Calu3 (cell line): ENCODE data around the gene TSPAN19. TPM values are rescaled to one million over a fixed set of nuclear protein-coding genes. Genes with fewer than 3 reads are reported as not detected.

Source experiments
- BruUV-seq: library from RNA; stranded (reverse); fragments of 400-500 nt; replicated peaks from 2 replicates; lab custom pipeline; 2021; lab: Mats Ljungman, UMichigan
- CTCF ChIA-PET: fragments of 300-600 bp; sonication (Branson Sonifier 250); formaldehyde crosslinking; loops from one replicate; lab custom pipeline; 2022; ENCODE audit warnings: antibody characterized with exemption; lab: Charles Lee
- DNase-seq: peaks from one replicate; pipeline ENCODE4 v3.0.0; 2022
- H3K27ac Mint-ChIP-seq: one replicate; pipeline ENCODE4 v1.8.0; 2022; ENCODE audit warnings: mixed read lengths; ENCODE audit not compliant: unreplicated experiment
- H3K27me3 Mint-ChIP-seq: one replicate; pipeline ENCODE4 v1.8.0; 2022; ENCODE audit warnings: mixed read lengths; ENCODE audit not compliant: unreplicated experiment
- H3K36me3 Mint-ChIP-seq: one replicate; pipeline ENCODE4 v1.8.0; 2022; ENCODE audit warnings: mild to moderate bottlenecking, moderate library complexity, mixed read lengths; ENCODE audit not compliant: insufficient read depth, unreplicated experiment
- H3K4me1 Mint-ChIP-seq: one replicate; pipeline ENCODE4 v1.8.0; 2022; ENCODE audit warnings: mild to moderate bottlenecking, low read depth, mixed read lengths; ENCODE audit not compliant: unreplicated experiment
- H3K4me3 Mint-ChIP-seq: one replicate; pipeline ENCODE4 v1.8.0; 2022; ENCODE audit warnings: mild to moderate bottlenecking, low read depth, moderate library complexity, mixed read lengths; ENCODE audit not compliant: unreplicated experiment
- H3K9me3 Mint-ChIP-seq: one replicate; pipeline ENCODE4 v1.8.0; 2022; ENCODE audit warnings: low read depth, mixed read lengths; ENCODE audit not compliant: unreplicated experiment
- CTCF ChIP-seq: fragments of 200-600 bp; IDR thresholded peaks from one replicate; pipeline ENCODE4 v1.8.0; 2022; ENCODE audit warnings: antibody characterized with exemption; ENCODE audit not compliant: unreplicated experiment
- intact Hi-C: fragments of 100-400 bp; cut with micrococcal nuclease; formaldehyde crosslinking; loops from one replicate; pipeline ENCODE4 v1.10.0; 2022; ENCODE audit not compliant: unreplicated experiment
- total RNA-seq: library from RNA; stranded (reverse); gene quantifications from 2 replicates; pipeline ENCODE4 v1.2.3, GENCODE V29; 2022

TSPAN19 gene
- total RNA-seq, 1 experiment from 2014 or later = not detected

GRCh38 chr12:85057370-85057963 is 21.4 kb upstream of the TSPAN19 start:
- CTCF ChIA-PET = interaction anchor here (0.6 kb wide), 1 partner anchor 19 kb away, joined by 4 read pairs; no protein-coding TSS in a partner anchor
- BruUV-seq = no TSS peak
- H3K4me1 Mint-ChIP-seq = no peaks in the 10 kb centered on the region
- no peaks in the 10 kb centered on the region for H3K9me3 Mint-ChIP-seq
- DNase-seq = peak; percentile 61
- H3K27me3 Mint-ChIP-seq = no peaks in the 10 kb centered on the region
- peak; percentile 69 for TF ChIP-seq CTCF
- no peak overlapping the region for H3K27ac Mint-ChIP-seq
- no peaks in the 10 kb centered on the region for H3K36me3 Mint-ChIP-seq
- H3K4me3 Mint-ChIP-seq = no peak overlapping the region
- intact Hi-C loops = loop anchor here (1.0 kb wide), 1 partner anchor 183 kb away; no protein-coding TSS in a partner anchor

- H3K4me1 Mint-ChIP-seq = no peaks in the 10 kb centered on the region
- H3K27me3 Mint-ChIP-seq = no peaks in the 10 kb centered on the region
- CTCF ChIA-PET = no interaction called here
- DNase-seq = no peak
- intact Hi-C loops = no loop called here
- H3K36me3 Mint-ChIP-seq = no peaks in the 10 kb centered on the region
- no peak for TF ChIP-seq CTCF
- no peaks in the 10 kb centered on the region for H3K9me3 Mint-ChIP-seq
- no TSS peak for BruUV-seq
- H3K27ac Mint-ChIP-seq = no peak overlapping the region
- H3K4me3 Mint-ChIP-seq = no peak overlapping the region
Observed at GRCh38 chr12:85043829-85044228, 7.8 kb upstream of the TSPAN19 start.

- no peak overlapping the region for H3K4me3 Mint-ChIP-seq
- peaks cover 4% of the 10 kb centered on the region for H3K36me3 Mint-ChIP-seq
- H3K27ac Mint-ChIP-seq = no peak overlapping the region
- CTCF ChIA-PET = no interaction called here
- no peaks in the 10 kb centered on the region for H3K9me3 Mint-ChIP-seq
- no TSS peak for BruUV-seq
- H3K4me1 Mint-ChIP-seq = no peaks in the 10 kb centered on the region
- H3K27me3 Mint-ChIP-seq = no peaks in the 10 kb centered on the region
- intact Hi-C loops = no loop called here
- TF ChIP-seq CTCF = no peak
- DNase-seq = no peak
Observed at GRCh38 chr12:85041395-85041794, 5.3 kb upstream of the TSPAN19 start.

- Mint-ChIP-seq H3K4me3 (peak overlapping the region; percentile 89), H3K36me3 (peaks cover 10% of the 10 kb centered on the region), H3K27me3 (no peaks in the 10 kb centered on the region), H3K9me3 (no peaks in the 10 kb centered on the region), H3K27ac (peak overlapping the region; percentile 94), H3K4me1 (no peaks in the 10 kb centered on the region)
- no TSS peak for BruUV-seq
- CTCF ChIA-PET = interaction anchor here (0.9 kb wide), 1 partner anchor 196 kb away, joined by 3 read pairs; no protein-coding TSS in a partner anchor
- TF ChIP-seq CTCF = no peak
- DNase-seq = peak; percentile 5
- intact Hi-C loops = no loop called here
Observed at GRCh38 chr12:85036733-85037132, 656 bp upstream of the TSPAN19 start.
